H1 (cell line): ENCODE measurements around the gene LAMP1. TPM values are rescaled to one million over a fixed set of nuclear protein-coding genes. Genes with fewer than 3 reads are reported as not detected.

Source experiments
- CTCF ChIA-PET: fragments of 300-600 bp; sonication (Branson Sonifier 250); formaldehyde crosslinking; loops from one replicate; lab custom pipeline; 2021; ENCODE audit not compliant: partially characterized antibody; lab: Charles Lee
- POLR2A ChIA-PET: fragments of 300-600 bp; sonication (Branson Sonifier 250); formaldehyde crosslinking; loops from one replicate; lab custom pipeline; 2021; ENCODE audit warnings: inconsistent platforms; ENCODE audit not compliant: partially characterized antibody; lab: Charles Lee
- DNase-seq, 2 experiments: peaks; one replicate each; pipeline versions ENCODE4 v3.0.0 to v3.0.0-alpha.2; 2010 to 2022; ENCODE audit warnings: low spot score in 2 of 2, low read depth in 1 of 2, mixed read lengths in 1 of 2
- FAIRE-seq: peaks from 2 replicates; lab custom pipeline; 2011; peaks lifted over from hg19 to GRCh38; lab: Jason Lieb, UNC
- H2AFZ ChIP-seq: 2 replicates; pipeline ENCODE4 v1.8.1; 2012; ENCODE audit warnings: low read length, inconsistent platforms
- H2AK5ac ChIP-seq: 2 replicates; pipeline ENCODE4 v1.6.1; 2013; ENCODE audit warnings: low read depth, low read length
- H2BK120ac ChIP-seq: replicated peaks from 2 replicates; pipeline ENCODE3; 2013; ENCODE audit warnings: low read depth, low read length, inconsistent platforms
- H2BK12ac ChIP-seq: 2 replicates; pipeline ENCODE4 v1.6.1; 2013; ENCODE audit warnings: low read depth, low read length
- H2BK15ac ChIP-seq: 2 replicates; pipeline ENCODE4 v1.6.1; 2013; ENCODE audit warnings: low read length
- H2BK20ac ChIP-seq: 2 replicates; pipeline ENCODE4 v1.6.1; 2013; ENCODE audit warnings: low read length
- H2BK5ac ChIP-seq: 2 replicates; pipeline ENCODE4 v1.6.1; 2013; ENCODE audit warnings: low read depth, low read length
- H3K14ac ChIP-seq: 2 replicates; pipeline ENCODE4 v1.6.1; 2013; ENCODE audit warnings: inconsistent platforms; ENCODE audit not compliant: insufficient read length
- H3K18ac ChIP-seq: 2 replicates; pipeline ENCODE4 v1.6.1; 2013; ENCODE audit warnings: low read length; ENCODE audit errors: extremely low read depth
- H3K23ac ChIP-seq: 2 replicates; pipeline ENCODE4 v1.6.1; 2013; ENCODE audit warnings: inconsistent platforms; ENCODE audit not compliant: insufficient read length
- H3K23me2 ChIP-seq: 2 replicates; pipeline ENCODE4 v1.6.1; 2013; ENCODE audit warnings: low read depth, low read length
- H3K27ac ChIP-seq: 2 replicates; pipeline ENCODE4 v1.6.1; 2011; ENCODE audit warnings: low read depth, low read length, inconsistent platforms
- H3K27me3 ChIP-seq, 4 experiments: replicated peaks in 1 of 4; 1 replicate in 1 of 4; 2 replicates in 3 of 4; pipeline versions ENCODE4 v1.6.1 to v1.8.1; 2011 to 2013; ENCODE audit warnings: low read length in 3 of 4, mild to moderate bottlenecking in 3 of 4, inconsistent platforms in 2 of 4, mixed read lengths in 2 of 4, moderate library complexity in 1 of 4; ENCODE audit not compliant: control insufficient read depth in 3 of 4, insufficient read depth in 3 of 4; ENCODE audit errors: extremely low read depth in 1 of 4
- H3K36me3 ChIP-seq, 4 experiments: 2 replicates each; pipeline versions ENCODE4 v1.6.1 to v1.8.1; 2011 to 2013; ENCODE audit warnings: mild to moderate bottlenecking in 4 of 4, low read length in 3 of 4, moderate library complexity in 2 of 4, control low read depth in 1 of 4, inconsistent platforms in 1 of 4; ENCODE audit not compliant: insufficient read depth in 4 of 4, control insufficient read depth in 2 of 4
- H3K4ac ChIP-seq: replicated peaks from 2 replicates; pipeline ENCODE3; 2013; ENCODE audit warnings: low read length, low read depth, mixed read lengths, inconsistent platforms; ENCODE audit not compliant: insufficient read length
- H3K4me1 ChIP-seq, 4 experiments: replicated peaks in 1 of 4; 1 replicate in 1 of 4; 2 replicates in 3 of 4; pipeline versions ENCODE4 v1.6.1 to v1.8.1; 2011 to 2013; ENCODE audit warnings: low read length in 3 of 4, inconsistent platforms in 2 of 4, mixed read lengths in 1 of 4; ENCODE audit not compliant: insufficient read depth in 4 of 4, control insufficient read depth in 3 of 4
- H3K4me2 ChIP-seq, 2 experiments: 2 replicates each; pipeline versions ENCODE4 v1.6.1 to v1.8.1; 2011 to 2013; ENCODE audit warnings: low read depth in 2 of 2, low read length in 2 of 2, control low read depth in 1 of 2, inconsistent platforms in 1 of 2, mild to moderate bottlenecking in 1 of 2; ENCODE audit not compliant: insufficient read depth in 1 of 2
- H3K4me3 ChIP-seq, 4 experiments: fragments of 200-600, 300-600 bp in 1 of 4; sonication (generic), shearing (Covaris generic), sonication (Bioruptor Twin) in 1 of 4; 2 replicates each; pipeline versions ENCODE4 v1.5.1 to v1.8.1; 2011 to 2016; ENCODE audit warnings: low read length in 4 of 4, low read depth in 3 of 4, control low read depth in 2 of 4, inconsistent platforms in 2 of 4, mild to moderate bottlenecking in 2 of 4, mixed read lengths in 1 of 4, moderate library complexity in 1 of 4; ENCODE audit not compliant: insufficient read depth in 2 of 4; ENCODE audit errors: extremely low read depth in 1 of 4
- H3K56ac ChIP-seq: replicated peaks from 2 replicates; pipeline ENCODE3; 2013; ENCODE audit warnings: low read depth, mild to moderate bottlenecking, mixed read lengths, low read length, inconsistent platforms; ENCODE audit not compliant: insufficient read length
- H3K79me1 ChIP-seq: 2 replicates; pipeline ENCODE4 v1.6.1; 2013; ENCODE audit warnings: low read depth, low read length, control low read depth
- H3K79me2 ChIP-seq, 2 experiments: 2 replicates each; pipeline versions ENCODE4 v1.6.1 to v1.8.1; 2012 to 2013; ENCODE audit warnings: low read length in 2 of 2, mild to moderate bottlenecking in 2 of 2, inconsistent platforms in 1 of 2; ENCODE audit not compliant: insufficient read depth in 2 of 2, control insufficient read depth in 1 of 2
- H3K9ac ChIP-seq, 4 experiments: replicated peaks in 1 of 4; 1 replicate in 1 of 4; 2 replicates in 3 of 4; pipeline versions ENCODE4 v1.6.1 to v1.8.1; 2011 to 2013; ENCODE audit warnings: low read depth in 3 of 4, low read length in 3 of 4, control low read depth in 2 of 4, mild to moderate bottlenecking in 2 of 4, moderate library complexity in 2 of 4, inconsistent platforms in 1 of 4; ENCODE audit errors: extremely low read depth in 1 of 4
- H3K9me3 ChIP-seq, 2 experiments: 2 replicates each; pipeline versions ENCODE4 v1.6.1 to v1.8.1; 2012 to 2013; ENCODE audit warnings: mild to moderate bottlenecking in 2 of 2, moderate library complexity in 2 of 2, control low read depth in 1 of 2, inconsistent platforms in 1 of 2, low read depth in 1 of 2, low read length in 1 of 2, mixed read lengths in 1 of 2; ENCODE audit not compliant: insufficient read depth in 2 of 2
- H4K20me1 ChIP-seq, 2 experiments: replicated peaks in 1 of 2; 2 replicates each; pipeline versions ENCODE3 to v1.8.1; 2011 to 2013; ENCODE audit warnings: inconsistent platforms in 2 of 2, low read length in 2 of 2, mild to moderate bottlenecking in 1 of 2; ENCODE audit not compliant: insufficient read depth in 2 of 2, control insufficient read depth in 1 of 2
- H4K5ac ChIP-seq: 2 replicates; pipeline ENCODE4 v1.6.1; 2013; ENCODE audit warnings: low read length, low read depth, mixed read lengths, inconsistent platforms; ENCODE audit not compliant: insufficient read length
- H4K8ac ChIP-seq: 2 replicates; pipeline ENCODE4 v1.8.0; 2013; ENCODE audit warnings: mild to moderate bottlenecking, moderate library complexity, low read length, inconsistent platforms; ENCODE audit not compliant: insufficient read depth; ENCODE audit errors: extremely low read depth
- H4K91ac ChIP-seq: replicated peaks from 2 replicates; pipeline ENCODE3; 2013; ENCODE audit warnings: low read length, mixed read lengths, inconsistent platforms; ENCODE audit not compliant: insufficient read length
- ATF3 ChIP-seq: IDR thresholded peaks from 2 replicates; pipeline ENCODE4 v1.6.1; 2011; ENCODE audit warnings: low read depth, mild to moderate bottlenecking, low read length; ENCODE audit not compliant: insufficient read depth
- BACH1 ChIP-seq: IDR thresholded peaks from 2 replicates; pipeline ENCODE4 v1.6.1; 2012; ENCODE audit warnings: low read length, improper control_type of control experiment
- CHD1 ChIP-seq: IDR thresholded peaks from 2 replicates; pipeline ENCODE4 v1.6.1; 2012; ENCODE audit warnings: low read depth, low read length, improper control_type of control experiment
- CHD2 ChIP-seq: IDR thresholded peaks from 2 replicates; pipeline ENCODE4 v1.6.1; 2012; ENCODE audit warnings: low read length, improper control_type of control experiment
- GABPA ChIP-seq: IDR thresholded peaks from 2 replicates; pipeline ENCODE4 v1.6.1; 2011; ENCODE audit warnings: mild to moderate bottlenecking, low read length, moderate library complexity, borderline replicate concordance; ENCODE audit not compliant: insufficient read depth
- GTF2F1 ChIP-seq: IDR thresholded peaks from 2 replicates; pipeline ENCODE4 v1.6.1; 2012; ENCODE audit warnings: low read depth, low read length, improper control_type of control experiment, borderline replicate concordance
- HDAC6 ChIP-seq: IDR thresholded peaks from one replicate; pipeline ENCODE4 v1.7.1; 2012; ENCODE audit warnings: low read depth, mild to moderate bottlenecking, inconsistent platforms, low read length, moderate library complexity
- NRF1 ChIP-seq: IDR thresholded peaks from 2 replicates; pipeline ENCODE4 v1.6.1; 2011; ENCODE audit warnings: mild to moderate bottlenecking, low read depth, low read length, improper control_type of control experiment
- SP4 ChIP-seq: IDR thresholded peaks from 2 replicates; pipeline ENCODE4 v1.6.1; 2012; ENCODE audit warnings: low read length, inconsistent platforms
- TCF12 ChIP-seq: IDR thresholded peaks from 2 replicates; pipeline ENCODE4 v1.6.1; 2011; ENCODE audit warnings: low read depth, mild to moderate bottlenecking, low read length
- WGBS, 2 experiments: shearing (Covaris generic) in 1 of 2; methylation state at CpG; one replicate each; pipeline versions ENCODE4 v1.1.6 to v1.1.7; 2013 to 2015; ENCODE audit warnings: low lambda C conversion rate in 2 of 2, mixed read lengths in 2 of 2, inconsistent platforms in 1 of 2, low coverage in 1 of 2, missing lambda C conversion rate in 1 of 2; ENCODE audit not compliant: insufficient replicate concordance in 2 of 2, insufficient coverage in 1 of 2, insufficient read length in 1 of 2; ENCODE audit errors: extremely low coverage in 1 of 2, missing lambda C conversion rate in 1 of 2; 5-methylcytosine and 5-hydroxymethylcytosine counted together
- polyA plus RNA-seq, 7 experiments: library from polyadenylated mRNA; depleted of rRNA in 3 of 7; stranded (reverse) in 5 of 7; unstranded in 2 of 7; fragments of >200 nt in 5 of 7; fragments of 200-250 nt in 2 of 7; gene quantifications; 1 replicate in 5 of 7; 2 replicates in 1 of 7; 4 replicates in 1 of 7; pipeline versions ENCODE4 v1.2.1 to v1.2.3, GENCODE V29; 2011 to 2013; ENCODE audit warnings: missing spikeins in 2 of 7, mixed read lengths in 2 of 7
- total RNA-seq: library from RNA; stranded (reverse); fragmentation: NEBNext Ultra II Directional; extraction: Animal tissue kit (Norgen Biotek cat#: 25700); gene quantifications from 2 replicates; pipeline ENCODE4 v1.2.1, GENCODE V29; 2021

LAMP1 gene
- total and polyA plus RNA-seq, 2 of the 8 experiments (the other 6 are each of a cell fraction or from before 2014, with no cell fraction given): 97.6 to 140 TPM

DNA sequence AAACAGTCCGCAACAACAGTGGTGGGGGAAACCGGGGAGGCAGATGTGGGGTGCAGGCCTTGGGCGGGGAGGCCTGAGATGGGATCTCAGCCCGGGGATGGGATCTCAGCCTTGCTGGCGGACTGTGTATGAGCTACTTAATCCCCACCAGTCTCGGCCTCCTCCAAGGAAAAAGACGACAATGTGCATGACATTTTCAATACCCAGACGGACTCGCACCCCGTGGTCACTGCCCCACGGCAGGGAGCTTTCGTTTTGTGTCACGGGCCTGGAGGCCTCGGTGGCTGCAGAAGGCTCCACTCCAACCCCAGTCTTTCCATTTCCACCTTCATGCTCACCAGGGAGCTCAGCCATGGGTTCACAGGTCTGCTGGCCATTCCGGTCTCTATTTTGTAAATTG lies 41.4 kb downstream of the LAMP1 start:
- no peak overlapping the region for H4K5ac ChIP-seq
- H3K18ac ChIP-seq: no peak overlapping the region
- no peak overlapping the region for H3K14ac ChIP-seq
- H4K91ac ChIP-seq: no peak overlapping the region
- H4K8ac ChIP-seq: no peak overlapping the region; the same call in 1 of the 2 replicates
- H3K56ac ChIP-seq: no peak overlapping the region
- no peak overlapping the region for H3K4me2 ChIP-seq
- no peak overlapping the region for H2BK120ac ChIP-seq
- no peak overlapping the region for H2BK15ac ChIP-seq
- H2BK20ac ChIP-seq: no peak overlapping the region
- no peak for TF ChIP-seq GABPA
- TF ChIP-seq ATF3: no peak
- no peak for TF ChIP-seq SP4
- TF ChIP-seq HDAC6: no peak
- TF ChIP-seq GTF2F1: no peak
- TF ChIP-seq NRF1: no peak
- no peak for TF ChIP-seq TCF12
- TF ChIP-seq CHD1: no peak
- no peak for TF ChIP-seq BACH1
- TF ChIP-seq CHD2: no peak
- no peaks in the 10 kb centered on the region for H3K9me3 ChIP-seq
- H3K9ac ChIP-seq: no peak overlapping the region
- no peak overlapping the region for H3K27ac ChIP-seq
- H3K4me3 ChIP-seq: no peak overlapping the region
- no peak overlapping the region for H2BK5ac ChIP-seq
- FAIRE-seq (no peak), DNase-seq (no peak)
- H3K36me3 ChIP-seq: peaks cover 7 to 32% (median 12%) of the 10 kb centered on the region in 4 experiments
- H3K4me1 ChIP-seq: 0 out of 7 replicates have a peak, but pooled peaks cover 0 to 5% (median 0%) of the 10 kb centered on the region in 4 experiments
- no peaks in the 10 kb centered on the region; a peak in 1 of 4 replicates for H3K79me2 ChIP-seq
- POLR2A ChIA-PET: interaction anchor here (0.7 to 3.1 kb wide), 9 partner anchors 10 to 58 kb away, joined by 3 to 34 read pairs (median 5); no protein-coding TSS in a partner anchor
- H3K23me2 ChIP-seq: no peaks in the 10 kb centered on the region
- H3K23ac ChIP-seq: no peak overlapping the region
- no peaks in the 10 kb centered on the region for H3K27me3 ChIP-seq
- H2AFZ ChIP-seq: no peak overlapping the region
- H3K79me1 ChIP-seq: no peaks in the 10 kb centered on the region
- no peak overlapping the region for H2AK5ac ChIP-seq
- H3K4ac ChIP-seq: no peak overlapping the region
- no peak overlapping the region for H2BK12ac ChIP-seq
- peaks cover 0 to 6% of the 10 kb centered on the region in 2 experiments for H4K20me1 ChIP-seq
- 98% methylated on average over 13 of the region's 15 CpGs; no CpG with 5 or more reads in 1 of the 2 experiments for WGBS, 2 experiments
- CTCF ChIA-PET: interaction anchor here (0.9 to 1.7 kb wide), 5 partner anchors 10 to 55 kb away, joined by 3 to 7 read pairs (median 5); no protein-coding TSS in a partner anchor
